A549 (cell line): Measurements from ENCODE around the gene SIRPA. TPM values are rescaled to one million over a fixed set of nuclear protein-coding genes. Genes with fewer than 3 reads are reported as not detected.

Experiments
- ATAC-seq, 2 experiments: fragments of 200-7000 bp in 1 of 2; fragments of >200 bp in 1 of 2; cut with Nextera tagmentation in 1 of 2; cut with Tn5 transposase in 1 of 2; 3 replicates each; pipeline versions ENCODE4 v1.8.0 to v1.9.1; 2018 to 2020; ENCODE audit warnings: mild to moderate bottlenecking in 1 of 2, moderate library complexity in 1 of 2
- CTCF ChIA-PET: fragments of 300-600 bp; sonication (Branson Sonifier 250); formaldehyde crosslinking; extraction: SDS; loops from one replicate; lab custom pipeline; 2021; ENCODE audit warnings: antibody characterized with exemption, inconsistent platforms; lab: Yijun Ruan, JAX
- POLR2A ChIA-PET: fragments of 350-600 bp; formaldehyde crosslinking; extraction: SDS; loops from one replicate; lab custom pipeline; 2021; ENCODE audit warnings: antibody characterized with exemption, inconsistent platforms; lab: Yijun Ruan, JAX
- DNase-seq, 2 experiments: peaks; one replicate each; pipeline versions ENCODE4 v3.0.0 to v3.0.0-alpha.2; 2011 to 2016; ENCODE audit warnings: low read depth in 1 of 2, low spot score in 1 of 2
- FAIRE-seq: peaks from 2 replicates; lab custom pipeline; 2011; peaks lifted over from hg19 to GRCh38; lab: Jason Lieb, UNC
- H3K27ac ChIP-seq, 2 experiments: fragments of >200 bp; sonication (Bioruptor Twin); formaldehyde crosslinking; 3 replicates each; pipeline ENCODE4 v1.5.1; 2016 to 2017
- H3K4me1 ChIP-seq: fragments of >200 bp; sonication (Bioruptor Twin); formaldehyde crosslinking; 3 replicates; pipeline ENCODE4 v1.6.1; 2016
- H3K4me2 ChIP-seq: fragments of >200 bp; sonication (Bioruptor Twin); formaldehyde crosslinking; 3 replicates; pipeline ENCODE4 v1.6.1; 2016
- H3K4me3 ChIP-seq: fragments of >200 bp; sonication (Bioruptor Twin); formaldehyde crosslinking; 3 replicates; pipeline ENCODE4 v1.5.1; 2016
- H3K9me3 ChIP-seq: fragments of >200 bp; sonication (Bioruptor Twin); formaldehyde crosslinking; 3 replicates; pipeline ENCODE4 v1.6.1; 2016
- ATOH8 ChIP-seq: fragments of 250-450 bp; sonication (Bioruptor Pico); IDR thresholded peaks from 2 replicates; pipeline ENCODE4 v1.5.0; 2020; ENCODE audit warnings: low read depth, mild to moderate bottlenecking, moderate library complexity
- EHF ChIP-seq: fragments of 250-450 bp; sonication (Bioruptor Pico); IDR thresholded peaks from 2 replicates; pipeline ENCODE4 v1.5.0; 2020; ENCODE audit warnings: mild to moderate bottlenecking
- EP300 ChIP-seq, 2 experiments: fragments of >200 bp; sonication (Bioruptor Twin); formaldehyde crosslinking; IDR thresholded peaks; 2 replicates in 1 of 2; 3 replicates in 1 of 2; pipeline ENCODE4 v1.6.1; 2016 to 2017
- FOSB ChIP-seq: fragments of 250-450 bp; sonication (Bioruptor Pico); IDR thresholded peaks from 2 replicates; pipeline ENCODE4 v1.5.0; 2020; ENCODE audit warnings: mild to moderate bottlenecking, moderate library complexity
- FOSL2 ChIP-seq, 2 experiments: fragments of 450-650 bp in 1 of 2; fragments of >200 bp in 1 of 2; sonication (Bioruptor Twin) in 1 of 2; formaldehyde crosslinking; IDR thresholded peaks; 2 replicates each; pipeline versions ENCODE4 v1.5.0 to v1.6.1; 2016 to 2020; ENCODE audit warnings: mild to moderate bottlenecking in 1 of 2, moderate library complexity in 1 of 2
- GATA3 ChIP-seq: IDR thresholded peaks from 2 replicates; pipeline ENCODE4 v1.6.1; 2012; ENCODE audit warnings: borderline replicate concordance
- HOXB13 ChIP-seq: fragments of 250-450 bp; sonication (Bioruptor Pico); IDR thresholded peaks from 2 replicates; pipeline ENCODE4 v1.5.0; 2020; ENCODE audit warnings: low read depth, mild to moderate bottlenecking, moderate library complexity
- HOXB5 ChIP-seq: fragments of 250-450 bp; sonication (Bioruptor Pico); IDR thresholded peaks from 2 replicates; pipeline ENCODE4 v1.5.0; 2020; ENCODE audit warnings: mild to moderate bottlenecking, moderate library complexity
- JUN ChIP-seq, 2 experiments: fragments of >200 bp; sonication (Bioruptor Twin); formaldehyde crosslinking; IDR thresholded peaks; 2 replicates in 1 of 2; 3 replicates in 1 of 2; pipeline ENCODE4 v1.6.1; 2016 to 2017
- KDM1A ChIP-seq: fragments of 200-600 bp; sonication (generic); IDR thresholded peaks from 2 replicates; pipeline ENCODE4 v1.6.1; 2016; ENCODE audit warnings: low read depth, mild to moderate bottlenecking
- NPAS2 ChIP-seq: fragments of 250-450 bp; sonication (Bioruptor Pico); IDR thresholded peaks from 2 replicates; pipeline ENCODE4 v1.8.0; 2022; ENCODE audit warnings: mild to moderate bottlenecking, moderate library complexity, borderline replicate concordance
- NR3C1 ChIP-seq: fragments of >200 bp; sonication (Bioruptor Twin); formaldehyde crosslinking; IDR thresholded peaks from 3 replicates; pipeline ENCODE4 v1.6.1; 2017
- PHF8 ChIP-seq: fragments of 200-600 bp; sonication (generic); IDR thresholded peaks from 2 replicates; pipeline ENCODE4 v1.6.1; 2016; ENCODE audit warnings: low read depth, mild to moderate bottlenecking, antibody characterized with exemption, moderate library complexity, borderline replicate concordance
- RARB ChIP-seq: fragments of 250-450 bp; sonication (Bioruptor Pico); IDR thresholded peaks from 2 replicates; pipeline ENCODE4 v1.8.0; 2021; ENCODE audit warnings: mild to moderate bottlenecking, moderate library complexity
- RFX5 ChIP-seq: fragments of 450-650 bp; IDR thresholded peaks from 2 replicates; pipeline ENCODE4 v1.7.1; 2014; ENCODE audit warnings: antibody characterized with exemption, mild to moderate bottlenecking, moderate library complexity
- TP53 ChIP-seq: fragments of 250-450 bp; sonication (Bioruptor Pico); IDR thresholded peaks from 2 replicates; pipeline ENCODE4 v1.5.0; 2021; ENCODE audit warnings: mild to moderate bottlenecking, moderate library complexity
- ZSCAN20 ChIP-seq: fragments of 250-450 bp; sonication (Bioruptor Pico); IDR thresholded peaks from 2 replicates; pipeline ENCODE4 v1.8.0; 2022; ENCODE audit warnings: mild to moderate bottlenecking, moderate library complexity
- WGBS: methylation state at CpG from one replicate; pipeline ENCODE4 v1.1.6; 2017; ENCODE audit errors: missing lambda C conversion rate; 5-methylcytosine and 5-hydroxymethylcytosine counted together
- polyA plus RNA-seq, 4 experiments: library from polyadenylated mRNA; depleted of rRNA in 3 of 4; stranded (reverse); fragments of >200 nt; fragmentation: RNase III in 1 of 4; extraction: RNeasy Plus Mini Kit Qiagen cat#74134 plus additional on column Dnase treatment in 1 of 4; gene quantifications; 2 replicates in 3 of 4; 3 replicates in 1 of 4; pipeline ENCODE4 v1.2.3, GENCODE V29; 2011 to 2017
- TF ChIP-seq, protein P1 (sequence below): fragments of 450-650 bp; IDR thresholded peaks from 2 replicates; pipeline ENCODE4 v1.6.1; 2014; ENCODE audit warnings: antibody characterized with exemption
- TF ChIP-seq, protein P2 (sequence below): fragments of 150-350 bp; IDR thresholded peaks from 2 replicates; pipeline ENCODE4 v1.6.1; 2014; ENCODE audit warnings: low read depth, mild to moderate bottlenecking, low read length
- TF ChIP-seq, protein P3 (sequence below): IDR thresholded peaks from 2 replicates; pipeline ENCODE4 v1.6.1; 2012; ENCODE audit warnings: low read depth, borderline replicate concordance
- TF ChIP-seq, protein P4 (sequence below): IDR thresholded peaks from 2 replicates; pipeline ENCODE4 v1.6.1; 2012

The SIRPA gene
- polyA plus RNA-seq, 2 of the 4 experiments (the other 2 are of a cell fraction), result 12.8 to 21.6 TPM

- Histone ChIP-seq H3K27ac (no peak overlapping the region), H3K4me2 (peak overlapping the region; percentile 47), H3K9me3 (no peaks in the 10 kb centered on the region), H3K4me1 (peaks cover 16% of the 10 kb centered on the region), H3K4me3 (no peak overlapping the region)
- DNase-seq (peak in 1 of 2 experiments; percentile 65), FAIRE-seq (no peak), ATAC-seq (peak; percentile 3 to 24; a peak in 3 of 6 replicates)
- WGBS, result 60% methylated on average over 19 of the region's 19 CpGs
- TF ChIP-seq FOSL2 (IDR thresholded peaks at IDR 0.05) (no peak), FOSL2 (CRISPR knock-in tag; IDR thresholded peaks at IDR 0.05) (peak; percentile 39; the same call in 1 of the 2 replicates), PHF8 (no peak), KDM1A (peak; percentile 45; the same call in 1 of the 2 replicates)
- CTCF ChIA-PET, result interaction anchor here (0.9 to 4.3 kb wide), 5 partner anchors 14 to 74 kb away, joined by 3 to 30 read pairs (median 3); no protein-coding TSS in a partner anchor
- POLR2A ChIA-PET, result no interaction called here
Observed at GRCh38 chr20:1874450-1875182, 20.6 kb upstream of the SIRPA start.

DNA sequence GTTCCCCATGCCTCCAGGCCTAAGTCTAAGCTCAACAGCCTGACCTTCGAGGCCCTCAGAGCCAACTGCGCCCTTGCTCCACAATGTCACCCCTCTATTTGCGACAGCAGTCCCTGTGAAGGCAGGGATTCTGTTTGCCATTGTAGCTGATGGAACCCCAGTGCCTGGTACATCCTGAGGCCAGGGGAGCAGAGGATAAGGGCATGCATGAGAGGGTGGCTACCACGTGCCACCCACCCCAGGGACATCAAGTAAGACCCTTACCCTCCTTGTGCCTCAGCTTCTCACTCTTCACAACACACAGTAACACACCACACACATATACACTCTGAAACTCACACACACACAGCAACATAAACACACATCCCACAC, 20.0 kb upstream of the SIRPA start:
- WGBS, result 53% methylated on average over 4 of the region's 4 CpGs
- H3K9me3 ChIP-seq, result no peaks in the 10 kb centered on the region
- TF ChIP-seq, protein P1, sequence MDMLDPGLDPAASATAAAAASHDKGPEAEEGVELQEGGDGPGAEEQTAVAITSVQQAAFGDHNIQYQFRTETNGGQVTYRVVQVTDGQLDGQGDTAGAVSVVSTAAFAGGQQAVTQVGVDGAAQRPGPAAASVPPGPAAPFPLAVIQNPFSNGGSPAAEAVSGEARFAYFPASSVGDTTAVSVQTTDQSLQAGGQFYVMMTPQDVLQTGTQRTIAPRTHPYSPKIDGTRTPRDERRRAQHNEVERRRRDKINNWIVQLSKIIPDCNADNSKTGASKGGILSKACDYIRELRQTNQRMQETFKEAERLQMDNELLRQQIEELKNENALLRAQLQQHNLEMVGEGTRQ, result no peak
- TF ChIP-seq TP53 (CRISPR knock-in tag) (no peak), KDM1A (no peak), FOSB (CRISPR knock-in tag) (no peak), HOXB5 (CRISPR knock-in tag) (no peak), RARB (CRISPR knock-in tag) (no peak), ATOH8 (no peak), GATA3 (no peak), JUN (IDR thresholded peaks at IDR 0.05) (no peak), HOXB13 (no peak), ZSCAN20 (CRISPR knock-in tag) (no peak)
- TF ChIP-seq, protein P2, sequence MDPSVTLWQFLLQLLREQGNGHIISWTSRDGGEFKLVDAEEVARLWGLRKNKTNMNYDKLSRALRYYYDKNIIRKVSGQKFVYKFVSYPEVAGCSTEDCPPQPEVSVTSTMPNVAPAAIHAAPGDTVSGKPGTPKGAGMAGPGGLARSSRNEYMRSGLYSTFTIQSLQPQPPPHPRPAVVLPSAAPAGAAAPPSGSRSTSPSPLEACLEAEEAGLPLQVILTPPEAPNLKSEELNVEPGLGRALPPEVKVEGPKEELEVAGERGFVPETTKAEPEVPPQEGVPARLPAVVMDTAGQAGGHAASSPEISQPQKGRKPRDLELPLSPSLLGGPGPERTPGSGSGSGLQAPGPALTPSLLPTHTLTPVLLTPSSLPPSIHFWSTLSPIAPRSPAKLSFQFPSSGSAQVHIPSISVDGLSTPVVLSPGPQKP, result no peak
- TF ChIP-seq, protein P3, sequence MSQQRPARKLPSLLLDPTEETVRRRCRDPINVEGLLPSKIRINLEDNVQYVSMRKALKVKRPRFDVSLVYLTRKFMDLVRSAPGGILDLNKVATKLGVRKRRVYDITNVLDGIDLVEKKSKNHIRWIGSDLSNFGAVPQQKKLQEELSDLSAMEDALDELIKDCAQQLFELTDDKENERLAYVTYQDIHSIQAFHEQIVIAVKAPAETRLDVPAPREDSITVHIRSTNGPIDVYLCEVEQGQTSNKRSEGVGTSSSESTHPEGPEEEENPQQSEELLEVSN, result no peak
- TF ChIP-seq, all 56 proteins: peak for 0

DNA sequence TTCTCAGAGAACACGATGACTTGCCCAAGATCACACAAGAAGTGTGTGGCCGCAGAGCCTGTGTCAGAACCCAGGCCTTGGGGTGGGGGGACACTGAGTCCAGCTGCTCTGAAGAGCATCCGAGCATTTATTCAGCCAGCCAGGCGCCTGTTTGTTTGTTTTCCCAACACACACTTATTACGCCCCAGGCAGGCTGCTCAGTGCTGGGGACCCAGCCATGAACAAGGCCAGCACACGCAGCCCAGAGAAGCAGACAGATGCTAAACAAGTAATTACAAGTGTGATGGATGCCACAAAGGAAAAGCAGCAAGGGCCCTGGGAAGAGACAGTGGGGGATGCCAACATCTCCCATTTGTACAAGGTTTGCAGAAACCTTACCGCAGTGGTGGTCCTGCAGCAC, 19.4 kb upstream of the SIRPA start:
- POLR2A ChIA-PET, result no interaction called here
- no peak overlapping the region for H3K27ac ChIP-seq
- no peak for DNase-seq
- WGBS, result 88% methylated on average over 7 of the region's 7 CpGs
- TF ChIP-seq NR3C1 (no peak), NPAS2 (CRISPR knock-in tag) (no peak), RFX5 (no peak), EP300 (IDR thresholded peaks at IDR 0.05) (no peak), EHF (CRISPR knock-in tag) (no peak)
- TF ChIP-seq, protein P3, result no peak
- TF ChIP-seq, protein P4, sequence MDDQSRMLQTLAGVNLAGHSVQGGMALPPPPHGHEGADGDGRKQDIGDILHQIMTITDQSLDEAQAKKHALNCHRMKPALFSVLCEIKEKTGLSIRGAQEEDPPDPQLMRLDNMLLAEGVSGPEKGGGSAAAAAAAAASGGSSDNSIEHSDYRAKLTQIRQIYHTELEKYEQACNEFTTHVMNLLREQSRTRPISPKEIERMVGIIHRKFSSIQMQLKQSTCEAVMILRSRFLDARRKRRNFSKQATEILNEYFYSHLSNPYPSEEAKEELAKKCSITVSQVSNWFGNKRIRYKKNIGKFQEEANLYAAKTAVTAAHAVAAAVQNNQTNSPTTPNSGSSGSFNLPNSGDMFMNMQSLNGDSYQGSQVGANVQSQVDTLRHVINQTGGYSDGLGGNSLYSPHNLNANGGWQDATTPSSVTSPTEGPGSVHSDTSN, result no peak
- TF ChIP-seq, all 56 proteins: peak for 0
- Histone ChIP-seq H3K4me1 (peaks cover 16% of the 10 kb centered on the region), H3K9me3 (no peaks in the 10 kb centered on the region), H3K4me3 (no peak overlapping the region), H3K4me2 (no peak overlapping the region)
- peak in 1 of 2 experiments; percentile 11; a peak in 2 of 6 replicates for ATAC-seq
- no peak for FAIRE-seq
- CTCF ChIA-PET, result interaction anchor here (0.9 to 4.3 kb wide), 4 partner anchors 15 to 73 kb away, joined by 3 to 30 read pairs (median 3); no protein-coding TSS in a partner anchor

More for the DNA sequence above, 20.0 kb upstream of the SIRPA start:
- FAIRE-seq (no peak), DNase-seq (no peak), ATAC-seq (peak in 1 of 2 experiments; percentile 9; a peak in 2 of 6 replicates)
- Histone ChIP-seq H3K4me3 (no peak overlapping the region), H3K4me2 (peak overlapping the region; percentile 47; the same call in 1 of the 3 replicates), H3K4me1 (peaks cover 16% of the 10 kb centered on the region), H3K27ac (no peak overlapping the region)
- POLR2A ChIA-PET, result no interaction called here
- CTCF ChIA-PET, result interaction anchor here (0.9 to 4.3 kb wide), 5 partner anchors 15 to 75 kb away, joined by 3 to 30 read pairs (median 3); no protein-coding TSS in a partner anchor
